H1 (cell line): Measurements from ENCODE around the gene RPL18. TPM values are rescaled to one million over a fixed set of nuclear protein-coding genes. Genes with fewer than 3 reads are reported as not detected.

ENCODE experiments used
- CTCF ChIA-PET: fragments of 300-600 bp; sonication (Branson Sonifier 250); formaldehyde crosslinking; loops from one replicate; lab custom pipeline; 2021; ENCODE audit not compliant: partially characterized antibody; lab: Charles Lee
- POLR2A ChIA-PET: fragments of 300-600 bp; sonication (Branson Sonifier 250); formaldehyde crosslinking; loops from one replicate; lab custom pipeline; 2021; ENCODE audit warnings: inconsistent platforms; ENCODE audit not compliant: partially characterized antibody; lab: Charles Lee
- DNase-seq, 2 experiments: peaks; one replicate each; pipeline versions ENCODE4 v3.0.0 to v3.0.0-alpha.2; 2010 to 2022; ENCODE audit warnings: low spot score in 2 of 2, low read depth in 1 of 2, mixed read lengths in 1 of 2
- FAIRE-seq: peaks from 2 replicates; lab custom pipeline; 2011; peaks lifted over from hg19 to GRCh38; lab: Jason Lieb, UNC
- H2AFZ ChIP-seq: 2 replicates; pipeline ENCODE4 v1.8.1; 2012; ENCODE audit warnings: low read length, inconsistent platforms
- H2AK5ac ChIP-seq: 2 replicates; pipeline ENCODE4 v1.6.1; 2013; ENCODE audit warnings: low read depth, low read length
- H2BK120ac ChIP-seq: replicated peaks from 2 replicates; pipeline ENCODE3; 2013; ENCODE audit warnings: low read depth, low read length, inconsistent platforms
- H2BK12ac ChIP-seq: 2 replicates; pipeline ENCODE4 v1.6.1; 2013; ENCODE audit warnings: low read depth, low read length
- H2BK15ac ChIP-seq: 2 replicates; pipeline ENCODE4 v1.6.1; 2013; ENCODE audit warnings: low read length
- H2BK20ac ChIP-seq: 2 replicates; pipeline ENCODE4 v1.6.1; 2013; ENCODE audit warnings: low read length
- H2BK5ac ChIP-seq: 2 replicates; pipeline ENCODE4 v1.6.1; 2013; ENCODE audit warnings: low read depth, low read length
- H3K14ac ChIP-seq: 2 replicates; pipeline ENCODE4 v1.6.1; 2013; ENCODE audit warnings: inconsistent platforms; ENCODE audit not compliant: insufficient read length
- H3K18ac ChIP-seq: 2 replicates; pipeline ENCODE4 v1.6.1; 2013; ENCODE audit warnings: low read length; ENCODE audit errors: extremely low read depth
- H3K23ac ChIP-seq: 2 replicates; pipeline ENCODE4 v1.6.1; 2013; ENCODE audit warnings: inconsistent platforms; ENCODE audit not compliant: insufficient read length
- H3K23me2 ChIP-seq: 2 replicates; pipeline ENCODE4 v1.6.1; 2013; ENCODE audit warnings: low read depth, low read length
- H3K27ac ChIP-seq: 2 replicates; pipeline ENCODE4 v1.6.1; 2011; ENCODE audit warnings: low read depth, low read length, inconsistent platforms
- H3K27me3 ChIP-seq, 4 experiments: replicated peaks in 1 of 4; 1 replicate in 1 of 4; 2 replicates in 3 of 4; pipeline versions ENCODE4 v1.6.1 to v1.8.1; 2011 to 2013; ENCODE audit warnings: low read length in 3 of 4, mild to moderate bottlenecking in 3 of 4, inconsistent platforms in 2 of 4, mixed read lengths in 2 of 4, moderate library complexity in 1 of 4; ENCODE audit not compliant: control insufficient read depth in 3 of 4, insufficient read depth in 3 of 4; ENCODE audit errors: extremely low read depth in 1 of 4
- H3K36me3 ChIP-seq, 4 experiments: 2 replicates each; pipeline versions ENCODE4 v1.6.1 to v1.8.1; 2011 to 2013; ENCODE audit warnings: mild to moderate bottlenecking in 4 of 4, low read length in 3 of 4, moderate library complexity in 2 of 4, control low read depth in 1 of 4, inconsistent platforms in 1 of 4; ENCODE audit not compliant: insufficient read depth in 4 of 4, control insufficient read depth in 2 of 4
- H3K4ac ChIP-seq: replicated peaks from 2 replicates; pipeline ENCODE3; 2013; ENCODE audit warnings: low read length, low read depth, mixed read lengths, inconsistent platforms; ENCODE audit not compliant: insufficient read length
- H3K4me1 ChIP-seq, 4 experiments: replicated peaks in 1 of 4; 1 replicate in 1 of 4; 2 replicates in 3 of 4; pipeline versions ENCODE4 v1.6.1 to v1.8.1; 2011 to 2013; ENCODE audit warnings: low read length in 3 of 4, inconsistent platforms in 2 of 4, mixed read lengths in 1 of 4; ENCODE audit not compliant: insufficient read depth in 4 of 4, control insufficient read depth in 3 of 4
- H3K4me2 ChIP-seq, 2 experiments: 2 replicates each; pipeline versions ENCODE4 v1.6.1 to v1.8.1; 2011 to 2013; ENCODE audit warnings: low read depth in 2 of 2, low read length in 2 of 2, control low read depth in 1 of 2, inconsistent platforms in 1 of 2, mild to moderate bottlenecking in 1 of 2; ENCODE audit not compliant: insufficient read depth in 1 of 2
- H3K4me3 ChIP-seq, 4 experiments: fragments of 200-600, 300-600 bp in 1 of 4; sonication (generic), shearing (Covaris generic), sonication (Bioruptor Twin) in 1 of 4; 2 replicates each; pipeline versions ENCODE4 v1.5.1 to v1.8.1; 2011 to 2016; ENCODE audit warnings: low read length in 4 of 4, low read depth in 3 of 4, control low read depth in 2 of 4, inconsistent platforms in 2 of 4, mild to moderate bottlenecking in 2 of 4, mixed read lengths in 1 of 4, moderate library complexity in 1 of 4; ENCODE audit not compliant: insufficient read depth in 2 of 4; ENCODE audit errors: extremely low read depth in 1 of 4
- H3K56ac ChIP-seq: replicated peaks from 2 replicates; pipeline ENCODE3; 2013; ENCODE audit warnings: low read depth, mild to moderate bottlenecking, mixed read lengths, low read length, inconsistent platforms; ENCODE audit not compliant: insufficient read length
- H3K79me1 ChIP-seq: 2 replicates; pipeline ENCODE4 v1.6.1; 2013; ENCODE audit warnings: low read depth, low read length, control low read depth
- H3K79me2 ChIP-seq, 2 experiments: 2 replicates each; pipeline versions ENCODE4 v1.6.1 to v1.8.1; 2012 to 2013; ENCODE audit warnings: low read length in 2 of 2, mild to moderate bottlenecking in 2 of 2, inconsistent platforms in 1 of 2; ENCODE audit not compliant: insufficient read depth in 2 of 2, control insufficient read depth in 1 of 2
- H3K9ac ChIP-seq, 4 experiments: replicated peaks in 1 of 4; 1 replicate in 1 of 4; 2 replicates in 3 of 4; pipeline versions ENCODE4 v1.6.1 to v1.8.1; 2011 to 2013; ENCODE audit warnings: low read depth in 3 of 4, low read length in 3 of 4, control low read depth in 2 of 4, mild to moderate bottlenecking in 2 of 4, moderate library complexity in 2 of 4, inconsistent platforms in 1 of 4; ENCODE audit errors: extremely low read depth in 1 of 4
- H3K9me3 ChIP-seq, 2 experiments: 2 replicates each; pipeline versions ENCODE4 v1.6.1 to v1.8.1; 2012 to 2013; ENCODE audit warnings: mild to moderate bottlenecking in 2 of 2, moderate library complexity in 2 of 2, control low read depth in 1 of 2, inconsistent platforms in 1 of 2, low read depth in 1 of 2, low read length in 1 of 2, mixed read lengths in 1 of 2; ENCODE audit not compliant: insufficient read depth in 2 of 2
- H4K20me1 ChIP-seq, 2 experiments: replicated peaks in 1 of 2; 2 replicates each; pipeline versions ENCODE3 to v1.8.1; 2011 to 2013; ENCODE audit warnings: inconsistent platforms in 2 of 2, low read length in 2 of 2, mild to moderate bottlenecking in 1 of 2; ENCODE audit not compliant: insufficient read depth in 2 of 2, control insufficient read depth in 1 of 2
- H4K5ac ChIP-seq: 2 replicates; pipeline ENCODE4 v1.6.1; 2013; ENCODE audit warnings: low read length, low read depth, mixed read lengths, inconsistent platforms; ENCODE audit not compliant: insufficient read length
- H4K8ac ChIP-seq: 2 replicates; pipeline ENCODE4 v1.8.0; 2013; ENCODE audit warnings: mild to moderate bottlenecking, moderate library complexity, low read length, inconsistent platforms; ENCODE audit not compliant: insufficient read depth; ENCODE audit errors: extremely low read depth
- H4K91ac ChIP-seq: replicated peaks from 2 replicates; pipeline ENCODE3; 2013; ENCODE audit warnings: low read length, mixed read lengths, inconsistent platforms; ENCODE audit not compliant: insufficient read length
- FOSL1 ChIP-seq: IDR thresholded peaks from 2 replicates; pipeline ENCODE4 v1.6.1; 2011; ENCODE audit warnings: mild to moderate bottlenecking, low read depth, low read length, moderate library complexity; ENCODE audit not compliant: insufficient read depth
- KDM4A ChIP-seq: IDR thresholded peaks from one replicate; pipeline ENCODE4 v1.7.1; 2012; ENCODE audit warnings: low read depth, mild to moderate bottlenecking, moderate library complexity, low read length, inconsistent platforms; ENCODE audit not compliant: severe bottlenecking
- POU5F1 ChIP-seq: IDR thresholded peaks from 2 replicates; pipeline ENCODE4 v1.6.1; 2011; ENCODE audit warnings: low read depth, mild to moderate bottlenecking, low read length, moderate library complexity
- RBBP5 ChIP-seq: IDR thresholded peaks from 2 replicates; pipeline ENCODE4 v1.7.1; 2012; ENCODE audit warnings: low read depth, mild to moderate bottlenecking, inconsistent platforms, low read length, moderate library complexity, borderline replicate concordance
- RNF2 ChIP-seq: fragments of 200-900, 300-1000 bp; sonication (generic); IDR thresholded peaks from 2 replicates; pipeline ENCODE4 v1.7.1; 2016; ENCODE audit warnings: borderline replicate concordance, low read depth, mild to moderate bottlenecking, antibody characterized with exemption, low read length; ENCODE audit not compliant: poor library complexity, severe bottlenecking; ENCODE audit errors: missing control alignments
- WGBS, 2 experiments: shearing (Covaris generic) in 1 of 2; methylation state at CpG; one replicate each; pipeline versions ENCODE4 v1.1.6 to v1.1.7; 2013 to 2015; ENCODE audit warnings: low lambda C conversion rate in 2 of 2, mixed read lengths in 2 of 2, inconsistent platforms in 1 of 2, low coverage in 1 of 2, missing lambda C conversion rate in 1 of 2; ENCODE audit not compliant: insufficient replicate concordance in 2 of 2, insufficient coverage in 1 of 2, insufficient read length in 1 of 2; ENCODE audit errors: extremely low coverage in 1 of 2, missing lambda C conversion rate in 1 of 2; 5-methylcytosine and 5-hydroxymethylcytosine counted together
- polyA plus RNA-seq, 7 experiments: library from polyadenylated mRNA; depleted of rRNA in 3 of 7; stranded (reverse) in 5 of 7; unstranded in 2 of 7; fragments of >200 nt in 5 of 7; fragments of 200-250 nt in 2 of 7; gene quantifications; 1 replicate in 5 of 7; 2 replicates in 1 of 7; 4 replicates in 1 of 7; pipeline versions ENCODE4 v1.2.1 to v1.2.3, GENCODE V29; 2011 to 2013; ENCODE audit warnings: missing spikeins in 2 of 7, mixed read lengths in 2 of 7
- total RNA-seq: library from RNA; stranded (reverse); fragmentation: NEBNext Ultra II Directional; extraction: Animal tissue kit (Norgen Biotek cat#: 25700); gene quantifications from 2 replicates; pipeline ENCODE4 v1.2.1, GENCODE V29; 2021

The RPL18 gene
- total and polyA plus RNA-seq, 2 of the 8 experiments (the other 6 are each of a cell fraction or from before 2014, with no cell fraction given), result 1,669 to 2,789 TPM

- Histone ChIP-seq H3K4me2 (no peak overlapping the region), H3K4me1 (peaks cover 0 to 6% (median 3%) of the 10 kb centered on the region in 4 experiments; a peak in 6 of 7 replicates), H3K79me1 (no peaks in the 10 kb centered on the region), H4K91ac (no peak overlapping the region), H3K36me3 (no peaks in the 10 kb centered on the region), H3K18ac (no peak overlapping the region), H3K4ac (no peak overlapping the region), H3K14ac (no peak overlapping the region), H2AFZ (no peak overlapping the region), H3K27ac (no peak overlapping the region), H3K9me3 (peaks cover 0 to 3% of the 10 kb centered on the region in 2 experiments; a peak in 1 of 4 replicates), H4K8ac (no peak overlapping the region), H2BK20ac (no peak overlapping the region), H2BK12ac (no peak overlapping the region), H3K79me2 (no peaks in the 10 kb centered on the region; a peak in 1 of 4 replicates), H3K4me3 (no peak overlapping the region), H3K27me3 (no peaks in the 10 kb centered on the region; a peak in 1 of 7 replicates), H4K5ac (no peak overlapping the region), H3K23ac (no peak overlapping the region), H3K9ac (no peak overlapping the region), H2BK120ac (no peak overlapping the region), H2BK5ac (no peak overlapping the region), H4K20me1 (peaks cover 0 to 4% of the 10 kb centered on the region in 2 experiments), H2AK5ac (no peak overlapping the region), H3K56ac (no peak overlapping the region), H2BK15ac (no peak overlapping the region), H3K23me2 (peaks cover 16% of the 10 kb centered on the region; the same call in 1 of the 2 replicates)
- ChIA-PET CTCF (interaction anchor here (0.7 kb wide), 1 partner anchor 159 kb away, joined by 3 read pairs; no protein-coding TSS in a partner anchor), POLR2A (interaction anchor here (0.9 to 1.0 kb wide), 2 partner anchors 23 to 68 kb away, joined by 4 read pairs; no protein-coding TSS in a partner anchor)
- no peak for FAIRE-seq
- TF ChIP-seq FOSL1, result no peak
- no peak for TF ChIP-seq POU5F1
- TF ChIP-seq KDM4A, result no peak
- no peak for TF ChIP-seq RBBP5
- TF ChIP-seq RNF2, result no peak
- WGBS, 2 experiments, result 91% methylated on average over 3 of the region's 3 CpGs; no CpG with 5 or more reads in 1 of the 2 experiments
- no peak for DNase-seq
These were observed 49.4 kb upstream of the RPL18 start for GRCh38 chr19:48668332-48668731.
